ENCODE measurements around the gene MAN2A2.
"Not testable (repeated sequence)": the region's sequence is repeated elsewhere in the genome, so short reads cannot be mapped to it uniquely, and the experiment has no call there.

Gene MAN2A2

GRCh38 chr15:90909449-90909848 is 6.3 kb downstream of the MAN2A2 start:
- peaks cover 2 to 32% (median 18%) of the 10 kb centered on the region in 5 donors for H3K4me1 ChIP-seq (ENCODE audit: control insufficient read depth in 5 of 5, insufficient read depth in 5 of 5, low read length in 5 of 5)
- not testable (repeated sequence) for H3K27ac ChIP-seq (ENCODE audit: low read depth, low read length); H3K9ac ChIP-seq (ENCODE audit: low read length in 5 of 5); H3K27me3 ChIP-seq (ENCODE audit: control insufficient read depth in 5 of 5, insufficient read depth in 4 of 5, low read length in 5 of 5); H3K4me3 ChIP-seq (ENCODE audit: low read depth in 1 of 5, low read length in 5 of 5); H3K9me3 ChIP-seq (ENCODE audit: control insufficient read depth in 5 of 5, low read length in 5 of 5)
- H3K36me3 ChIP-seq (ENCODE audit: control insufficient read depth in 5 of 5, insufficient read depth in 5 of 5, low read length in 5 of 5): peaks cover 0 to 92% (median 86%) of the 10 kb centered on the region in 5 donors

- Histone ChIP-seq H3K9ac (ENCODE audit: low read length in 5 of 5) (no peak overlapping the region), H3K36me3 (ENCODE audit: control insufficient read depth in 5 of 5, insufficient read depth in 5 of 5, low read length in 5 of 5) (peaks cover 0 to 96% (median 89%) of the 10 kb centered on the region in 5 donors), H3K4me1 (ENCODE audit: control insufficient read depth in 5 of 5, insufficient read depth in 5 of 5, low read length in 5 of 5) (peaks cover 2 to 32% (median 17%) of the 10 kb centered on the region in 5 donors), H3K27ac (ENCODE audit: low read depth, low read length) (no peak overlapping the region), H3K4me3 (ENCODE audit: low read depth in 1 of 5, low read length in 5 of 5) (no peak overlapping the region), H3K27me3 (ENCODE audit: control insufficient read depth in 5 of 5, insufficient read depth in 4 of 5, low read length in 5 of 5) (no peaks in the 10 kb centered on the region), H3K9me3 (ENCODE audit: control insufficient read depth in 5 of 5, low read length in 5 of 5) (no peaks in the 10 kb centered on the region)
Observed at GRCh38 chr15:90909976-90910375, 6.9 kb downstream of the MAN2A2 start.

- no peak overlapping the region for H3K27ac ChIP-seq (ENCODE audit: low read depth, low read length)
- no peaks in the 10 kb centered on the region for H3K27me3 ChIP-seq (ENCODE audit: control insufficient read depth in 5 of 5, insufficient read depth in 4 of 5, low read length in 5 of 5)
- H3K4me3 ChIP-seq (ENCODE audit: low read depth in 1 of 5, low read length in 5 of 5): no peak overlapping the region
- H3K9ac ChIP-seq (ENCODE audit: low read length in 5 of 5): no peak overlapping the region
- H3K36me3 ChIP-seq (ENCODE audit: control insufficient read depth in 5 of 5, insufficient read depth in 5 of 5, low read length in 5 of 5): peaks cover 0 to 96% (median 89%) of the 10 kb centered on the region in 5 donors
- peaks cover 2 to 26% (median 20%) of the 10 kb centered on the region in 5 donors for H3K4me1 ChIP-seq (ENCODE audit: control insufficient read depth in 5 of 5, insufficient read depth in 5 of 5, low read length in 5 of 5)
- H3K9me3 ChIP-seq (ENCODE audit: control insufficient read depth in 5 of 5, low read length in 5 of 5): no peaks in the 10 kb centered on the region
Observed at GRCh38 chr15:90910441-90911301, 7.6 kb downstream of the MAN2A2 start.

DNA sequence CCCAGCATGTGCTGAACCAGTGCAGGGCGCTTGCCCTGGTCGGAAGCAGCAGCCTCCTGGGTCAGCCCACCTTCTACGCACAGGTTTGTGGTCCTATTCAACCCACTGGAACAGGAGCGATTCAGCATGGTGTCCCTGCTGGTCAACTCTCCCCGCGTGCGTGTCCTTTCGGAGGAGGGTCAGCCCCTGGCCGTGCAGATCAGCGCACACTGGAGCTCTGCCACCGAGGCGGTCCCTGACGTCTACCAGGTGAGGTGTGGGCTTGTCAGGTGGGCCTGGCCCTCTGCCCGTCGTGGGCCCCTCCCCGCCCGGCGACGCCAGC is 8.2 kb downstream of the MAN2A2 start:
- no peaks in the 10 kb centered on the region for H3K27me3 ChIP-seq (ENCODE audit: control insufficient read depth in 5 of 5, insufficient read depth in 4 of 5, low read length in 5 of 5)
- H3K9ac ChIP-seq (ENCODE audit: low read length in 5 of 5): no peak overlapping the region
- no peak overlapping the region for H3K27ac ChIP-seq (ENCODE audit: low read depth, low read length)
- peaks cover 0 to 96% (median 89%) of the 10 kb centered on the region in 5 donors for H3K36me3 ChIP-seq (ENCODE audit: control insufficient read depth in 5 of 5, insufficient read depth in 5 of 5, low read length in 5 of 5)
- no peak overlapping the region for H3K4me3 ChIP-seq (ENCODE audit: low read depth in 1 of 5, low read length in 5 of 5)
- H3K4me1 ChIP-seq (ENCODE audit: control insufficient read depth in 5 of 5, insufficient read depth in 5 of 5, low read length in 5 of 5): peaks cover 2 to 28% (median 16%) of the 10 kb centered on the region in 5 donors
- H3K9me3 ChIP-seq (ENCODE audit: control insufficient read depth in 5 of 5, low read length in 5 of 5): no peaks in the 10 kb centered on the region

DNA sequence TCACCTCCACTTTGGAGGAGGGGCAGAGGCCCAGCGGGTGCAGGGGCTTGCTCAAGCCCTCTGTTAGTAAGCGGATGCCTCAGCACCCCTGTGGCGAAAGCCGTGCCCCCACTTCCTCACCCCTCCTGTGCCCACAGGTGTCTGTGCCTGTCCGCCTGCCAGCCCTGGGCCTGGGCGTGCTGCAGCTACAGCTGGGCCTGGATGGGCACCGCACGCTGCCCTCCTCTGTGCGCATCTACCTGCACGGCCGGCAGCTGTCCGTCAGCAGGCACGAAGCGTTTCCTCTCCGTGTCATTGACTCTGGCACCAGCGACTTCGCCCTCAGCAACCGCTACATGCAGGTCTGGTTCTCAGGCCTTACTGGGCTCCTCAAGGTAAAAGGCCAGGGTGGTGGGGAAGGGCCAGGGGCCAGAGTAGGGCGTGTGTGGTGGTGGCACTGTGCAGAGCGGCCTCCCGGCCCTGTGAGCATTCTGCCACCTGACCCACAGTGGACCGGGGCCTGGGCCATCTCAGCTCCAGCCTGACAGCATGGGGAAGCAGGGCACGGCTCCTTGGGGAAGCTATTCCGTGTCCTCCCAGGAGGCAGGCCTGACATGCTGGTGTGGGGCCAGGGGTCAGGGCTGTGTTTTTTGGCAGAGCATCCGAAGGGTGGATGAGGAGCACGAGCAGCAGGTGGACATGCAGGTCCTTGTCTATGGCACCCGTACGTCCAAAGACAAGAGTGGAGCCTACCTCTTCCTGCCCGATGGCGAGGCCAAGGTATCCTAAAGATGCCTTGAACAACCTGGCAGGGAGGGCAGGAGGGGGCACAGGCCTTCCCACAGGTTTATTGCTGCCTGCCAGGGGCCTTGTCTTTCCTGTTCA is 9.0 kb downstream of the MAN2A2 start:
- Histone ChIP-seq H3K36me3 (ENCODE audit: control insufficient read depth in 5 of 5, insufficient read depth in 5 of 5, low read length in 5 of 5) (peaks cover 0 to 96% (median 89%) of the 10 kb centered on the region in 5 donors), H3K27me3 (ENCODE audit: control insufficient read depth in 5 of 5, insufficient read depth in 4 of 5, low read length in 5 of 5) (no peaks in the 10 kb centered on the region), H3K9ac (ENCODE audit: low read length in 5 of 5) (no peak overlapping the region), H3K4me3 (ENCODE audit: low read depth in 1 of 5, low read length in 5 of 5) (no peak overlapping the region), H3K9me3 (ENCODE audit: control insufficient read depth in 5 of 5, low read length in 5 of 5) (no peaks in the 10 kb centered on the region), H3K27ac (ENCODE audit: low read depth, low read length) (no peak overlapping the region), H3K4me1 (ENCODE audit: control insufficient read depth in 5 of 5, insufficient read depth in 5 of 5, low read length in 5 of 5) (peaks cover 2 to 26% (median 12%) of the 10 kb centered on the region in 5 donors)

- H3K9me3 ChIP-seq (ENCODE audit: control insufficient read depth in 5 of 5, low read length in 5 of 5): no peaks in the 10 kb centered on the region
- peaks cover 0 to 20% (median 6%) of the 10 kb centered on the region in 5 donors for H3K4me1 ChIP-seq (ENCODE audit: control insufficient read depth in 5 of 5, insufficient read depth in 5 of 5, low read length in 5 of 5)
- H3K36me3 ChIP-seq (ENCODE audit: control insufficient read depth in 5 of 5, insufficient read depth in 5 of 5, low read length in 5 of 5): peaks cover 0 to 96% (median 89%) of the 10 kb centered on the region in 5 donors
- no peak overlapping the region for H3K9ac ChIP-seq (ENCODE audit: low read length in 5 of 5)
- no peaks in the 10 kb centered on the region for H3K27me3 ChIP-seq (ENCODE audit: control insufficient read depth in 5 of 5, insufficient read depth in 4 of 5, low read length in 5 of 5)
- H3K27ac ChIP-seq (ENCODE audit: low read depth, low read length): no peak overlapping the region
- H3K4me3 ChIP-seq (ENCODE audit: low read depth in 1 of 5, low read length in 5 of 5): no peak overlapping the region
Observed at GRCh38 chr15:90912770-90913075, 9.6 kb downstream of the MAN2A2 start.

GRCh38 chr15:90913398-90913944 is 10.4 kb downstream of the MAN2A2 start:
- H3K9me3 ChIP-seq (ENCODE audit: control insufficient read depth in 5 of 5, low read length in 5 of 5): no peaks in the 10 kb centered on the region
- no peaks in the 10 kb centered on the region for H3K27me3 ChIP-seq (ENCODE audit: control insufficient read depth in 5 of 5, insufficient read depth in 4 of 5, low read length in 5 of 5)
- no peak overlapping the region for H3K9ac ChIP-seq (ENCODE audit: low read length in 5 of 5)
- H3K27ac ChIP-seq (ENCODE audit: low read depth, low read length): no peak overlapping the region
- no peak overlapping the region for H3K4me3 ChIP-seq (ENCODE audit: low read depth in 1 of 5, low read length in 5 of 5)
- peaks cover 0 to 98% (median 93%) of the 10 kb centered on the region in 5 donors for H3K36me3 ChIP-seq (ENCODE audit: control insufficient read depth in 5 of 5, insufficient read depth in 5 of 5, low read length in 5 of 5)
- H3K4me1 ChIP-seq (ENCODE audit: control insufficient read depth in 5 of 5, insufficient read depth in 5 of 5, low read length in 5 of 5): peaks cover 0 to 14% (median 0%) of the 10 kb centered on the region in 5 donors

DNA sequence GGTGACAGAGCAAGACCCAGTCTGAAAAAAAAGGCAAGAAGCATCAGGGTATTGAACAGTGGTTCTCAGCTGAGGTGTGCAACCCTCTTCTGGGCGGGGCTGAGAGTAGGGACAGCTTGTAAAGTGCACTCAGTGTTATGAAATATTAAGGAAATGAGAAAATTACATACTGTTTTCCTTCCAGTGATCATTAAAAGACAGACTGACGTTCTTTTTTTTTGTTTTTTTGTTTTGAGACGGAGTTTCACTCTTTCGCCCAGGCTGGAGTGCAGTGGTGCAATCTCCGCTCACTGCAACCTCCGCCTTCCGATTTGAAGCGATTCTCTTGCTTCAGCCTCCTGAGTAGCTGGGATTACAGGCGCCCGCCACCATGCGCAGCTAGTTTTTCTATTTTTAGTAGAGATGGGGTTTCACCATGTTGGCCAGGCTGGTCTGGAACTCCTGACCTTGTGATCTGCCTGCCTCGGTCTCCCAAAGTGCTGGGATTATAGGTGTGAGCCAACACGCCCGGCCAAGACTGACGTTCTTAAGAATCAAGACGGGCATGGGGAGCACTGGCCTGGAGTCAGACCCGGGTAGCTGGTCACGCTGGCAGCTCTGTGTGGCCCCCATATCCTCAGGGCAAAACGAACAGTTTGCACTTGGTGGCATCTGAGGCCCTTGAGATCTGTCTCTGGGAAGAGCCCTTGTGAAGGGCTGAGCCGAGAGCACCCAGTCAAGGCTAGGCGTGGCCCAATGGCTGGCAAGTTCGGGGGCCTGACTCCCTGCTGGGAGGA is 11.4 kb downstream of the MAN2A2 start:
- no peaks in the 10 kb centered on the region for H3K27me3 ChIP-seq (ENCODE audit: control insufficient read depth in 5 of 5, insufficient read depth in 4 of 5, low read length in 5 of 5)
- H3K9me3 ChIP-seq (ENCODE audit: control insufficient read depth in 5 of 5, low read length in 5 of 5): no peaks in the 10 kb centered on the region
- no peak overlapping the region for H3K27ac ChIP-seq (ENCODE audit: low read depth, low read length)
- peaks cover 0 to 100% (median 97%) of the 10 kb centered on the region in 5 donors for H3K36me3 ChIP-seq (ENCODE audit: control insufficient read depth in 5 of 5, insufficient read depth in 5 of 5, low read length in 5 of 5)
- no peak overlapping the region for H3K4me3 ChIP-seq (ENCODE audit: low read depth in 1 of 5, low read length in 5 of 5)
- H3K9ac ChIP-seq (ENCODE audit: low read length in 5 of 5): no peak overlapping the region
- H3K4me1 ChIP-seq (ENCODE audit: control insufficient read depth in 5 of 5, insufficient read depth in 5 of 5, low read length in 5 of 5): peaks cover 0 to 14% (median 0%) of the 10 kb centered on the region in 5 donors

DNA sequence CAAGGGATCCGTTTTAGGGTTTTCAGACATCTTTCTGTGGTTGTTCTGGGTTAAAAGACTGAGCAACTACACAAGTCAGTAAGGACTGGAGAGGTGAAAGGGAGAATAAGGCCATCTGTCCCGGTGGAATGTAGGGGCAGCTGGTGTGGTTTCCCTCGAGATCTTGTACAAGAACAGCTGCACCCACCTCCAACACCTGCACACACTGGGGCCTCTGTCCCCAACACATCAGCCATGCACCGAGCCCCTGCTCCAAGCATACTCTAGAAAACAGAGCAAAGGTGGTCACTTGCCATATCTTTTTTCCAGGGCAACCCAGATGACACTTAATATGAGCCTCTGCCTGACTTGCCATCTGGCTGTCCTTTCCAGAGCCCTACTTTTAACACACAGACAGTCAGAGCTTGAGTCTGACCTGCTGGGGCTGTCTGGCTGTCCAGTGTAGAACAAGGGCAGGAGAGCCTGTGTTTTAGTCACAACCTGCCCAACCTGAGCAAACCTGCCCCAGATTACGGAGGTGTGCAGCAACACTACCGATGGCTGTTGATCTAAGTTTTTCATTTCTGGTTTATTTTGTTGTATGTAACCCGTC is 12.2 kb downstream of the MAN2A2 start:
- Histone ChIP-seq H3K27ac (ENCODE audit: low read depth, low read length) (no peak overlapping the region), H3K9me3 (ENCODE audit: control insufficient read depth in 5 of 5, low read length in 5 of 5) (no peaks in the 10 kb centered on the region), H3K9ac (ENCODE audit: low read length in 5 of 5) (no peak overlapping the region), H3K4me3 (ENCODE audit: low read depth in 1 of 5, low read length in 5 of 5) (no peak overlapping the region), H3K27me3 (ENCODE audit: control insufficient read depth in 5 of 5, insufficient read depth in 4 of 5, low read length in 5 of 5) (no peaks in the 10 kb centered on the region), H3K4me1 (ENCODE audit: control insufficient read depth in 5 of 5, insufficient read depth in 5 of 5, low read length in 5 of 5) (peaks cover 0 to 14% (median 0%) of the 10 kb centered on the region in 5 donors), H3K36me3 (ENCODE audit: control insufficient read depth in 5 of 5, insufficient read depth in 5 of 5, low read length in 5 of 5) (peaks cover 0 to 100% (median 99%) of the 10 kb centered on the region in 5 donors)

Data from subcutaneous abdominal adipose tissue (tissue), 5 donors.